Stimulated activated naive CD8-positive, alpha-beta T cell treated with anti-CD3 and anti-CD28 coated beads, Interleukin-15, Interleukin-2, amounts not matched to agents 100 ng/mL and 50 ng/mL, for 24 hours (primary cell): Measurements from ENCODE around the gene CNR2.
"Not testable (repeated sequence)": the region's sequence is repeated elsewhere in the genome, so short reads cannot be mapped to it uniquely, and the experiment has no call there.

Experiments used
- H3K27ac Mint-ChIP-seq: one replicate; pipeline ENCODE4 v1.8.0; 2021; ENCODE audit warnings: mild to moderate bottlenecking, mixed read lengths
- H3K27me3 Mint-ChIP-seq: one replicate; pipeline ENCODE4 v1.8.0; 2021; ENCODE audit warnings: mixed read lengths
- H3K36me3 Mint-ChIP-seq: one replicate; pipeline ENCODE4 v1.8.0; 2021; ENCODE audit warnings: low read depth, mixed read lengths
- H3K4me1 Mint-ChIP-seq: one replicate; pipeline ENCODE4 v1.8.0; 2021; ENCODE audit warnings: low read depth, mixed read lengths
- H3K4me3 Mint-ChIP-seq: one replicate; pipeline ENCODE4 v1.8.0; 2021; ENCODE audit warnings: mild to moderate bottlenecking, mixed read lengths
- H3K9me3 Mint-ChIP-seq: one replicate; pipeline ENCODE4 v1.8.0; 2021; ENCODE audit warnings: mixed read lengths

Gene CNR2

GRCh38 chr1:23913212-23913880, at the start of gene CNR2:
Gene CNR2 (minus strand): TSS chr1:23913362. CDS start chr1:23875617, 37,745 bp downstream.
- Mint-ChIP-seq H3K36me3 (no peaks in the 10 kb centered on the region), H3K4me3 (peak within 1 kb of the TSS; percentile 70), H3K4me1 (peaks cover 63% of the 10 kb centered on the region), H3K27me3 (no peaks in the 10 kb centered on the region), H3K9me3 (no peaks in the 10 kb centered on the region), H3K27ac (peak within 1 kb of the TSS; percentile 65)

- no peaks in the 10 kb centered on the region for H3K9me3 Mint-ChIP-seq
- peaks cover 53% of the 10 kb centered on the region for H3K36me3 Mint-ChIP-seq
- peaks cover 70% of the 10 kb centered on the region for H3K4me1 Mint-ChIP-seq
- peak overlapping the region; percentile 100 for H3K27ac Mint-ChIP-seq
- H3K27me3 Mint-ChIP-seq, result no peaks in the 10 kb centered on the region
- H3K4me3 Mint-ChIP-seq, result peak overlapping the region; percentile 100
Measured at GRCh38 chr1:23960291-23961020, 47.3 kb upstream of the CNR2 start.

- Mint-ChIP-seq H3K9me3 (no peaks in the 10 kb centered on the region), H3K4me1 (peaks cover 69% of the 10 kb centered on the region), H3K27me3 (no peaks in the 10 kb centered on the region), H3K27ac (peak within 1 kb of the TSS; percentile 100), H3K36me3 (peaks cover 46% of the 10 kb centered on the region), H3K4me3 (peak within 1 kb of the TSS; percentile 100)
Measured at GRCh38 chr1:23959461-23960290, 46.5 kb upstream of the CNR2 start, which contains the start of gene PNRC2. Gene PNRC2 (plus strand): TSS chr1:23959828. CDS start chr1:23961458, 1,630 bp downstream.

GRCh38 chr1:23958810-23959460, 45.8 kb upstream of the CNR2 start:
- Mint-ChIP-seq H3K36me3 (peaks cover 39% of the 10 kb centered on the region), H3K9me3 (no peaks in the 10 kb centered on the region), H3K27ac (peak overlapping the region; percentile 100), H3K4me1 (peaks cover 67% of the 10 kb centered on the region), H3K4me3 (peak overlapping the region; percentile 100), H3K27me3 (no peaks in the 10 kb centered on the region)

GRCh38 chr1:23958040-23958809, 45.1 kb upstream of the CNR2 start:
- Mint-ChIP-seq H3K27ac (peak overlapping the region; percentile 100), H3K36me3 (peaks cover 32% of the 10 kb centered on the region), H3K4me1 (peaks cover 63% of the 10 kb centered on the region), H3K4me3 (peak overlapping the region; percentile 100)
- not testable (repeated sequence) for H3K9me3 Mint-ChIP-seq, H3K27me3 Mint-ChIP-seq

GRCh38 chr1:23957096-23957495, 43.9 kb upstream of the CNR2 start:
- H3K27ac Mint-ChIP-seq, result peak overlapping the region; percentile 49
- peak overlapping the region; percentile 30 for H3K4me3 Mint-ChIP-seq
- H3K9me3 Mint-ChIP-seq, result no peaks in the 10 kb centered on the region
- H3K27me3 Mint-ChIP-seq, result no peaks in the 10 kb centered on the region
- H3K4me1 Mint-ChIP-seq, result peaks cover 55% of the 10 kb centered on the region
- H3K36me3 Mint-ChIP-seq, result peaks cover 24% of the 10 kb centered on the region

GRCh38 chr1:23953020-23953419, 39.9 kb upstream of the CNR2 start:
- Mint-ChIP-seq H3K27ac (no peak overlapping the region), H3K9me3 (no peaks in the 10 kb centered on the region), H3K36me3 (no peaks in the 10 kb centered on the region), H3K4me3 (no peak overlapping the region), H3K27me3 (no peaks in the 10 kb centered on the region), H3K4me1 (peaks cover 32% of the 10 kb centered on the region)

GRCh38 chr1:23947366-23947765, 34.2 kb upstream of the CNR2 start:
- no peaks in the 10 kb centered on the region for H3K36me3 Mint-ChIP-seq
- peaks cover 5% of the 10 kb centered on the region for H3K27me3 Mint-ChIP-seq
- no peak overlapping the region for H3K27ac Mint-ChIP-seq
- no peak overlapping the region for H3K4me3 Mint-ChIP-seq
- peaks cover 2% of the 10 kb centered on the region for H3K4me1 Mint-ChIP-seq
- peaks cover 9% of the 10 kb centered on the region for H3K9me3 Mint-ChIP-seq

GRCh38 chr1:23936481-23937176, 23.5 kb upstream of the CNR2 start:
- no peaks in the 10 kb centered on the region for H3K36me3 Mint-ChIP-seq
- no peaks in the 10 kb centered on the region for H3K9me3 Mint-ChIP-seq
- no peaks in the 10 kb centered on the region for H3K27me3 Mint-ChIP-seq
- H3K4me1 Mint-ChIP-seq, result no peaks in the 10 kb centered on the region
- no peak overlapping the region for H3K4me3 Mint-ChIP-seq
- no peak overlapping the region for H3K27ac Mint-ChIP-seq

- H3K27me3 Mint-ChIP-seq, result no peaks in the 10 kb centered on the region
- no peak overlapping the region for H3K4me3 Mint-ChIP-seq
Measured at GRCh38 chr1:23931491-23931880, 18.3 kb upstream of the CNR2 start.

GRCh38 chr1:23930861-23931490, 17.8 kb upstream of the CNR2 start:
- no peak overlapping the region for H3K4me3 Mint-ChIP-seq

More at GRCh38 chr1:23931491-23931880, 18.3 kb upstream of the CNR2 start:
- Mint-ChIP-seq H3K9me3 (no peaks in the 10 kb centered on the region), H3K27ac (no peak overlapping the region), H3K4me1 (peaks cover 3% of the 10 kb centered on the region), H3K36me3 (no peaks in the 10 kb centered on the region)

GRCh38 chr1:23930270-23930669, 17.1 kb upstream of the CNR2 start:
- no peaks in the 10 kb centered on the region for H3K9me3 Mint-ChIP-seq
- no peaks in the 10 kb centered on the region for H3K27me3 Mint-ChIP-seq
- H3K4me1 Mint-ChIP-seq, result peaks cover 3% of the 10 kb centered on the region
- no peak overlapping the region for H3K4me3 Mint-ChIP-seq
- no peak overlapping the region for H3K27ac Mint-ChIP-seq
- no peaks in the 10 kb centered on the region for H3K36me3 Mint-ChIP-seq

More at GRCh38 chr1:23930861-23931490, 17.8 kb upstream of the CNR2 start:
- Mint-ChIP-seq H3K27ac (no peak overlapping the region), H3K9me3 (no peaks in the 10 kb centered on the region), H3K27me3 (no peaks in the 10 kb centered on the region), H3K36me3 (no peaks in the 10 kb centered on the region), H3K4me1 (peaks cover 3% of the 10 kb centered on the region)

- Mint-ChIP-seq H3K27me3 (no peaks in the 10 kb centered on the region), H3K27ac (no peak overlapping the region), H3K9me3 (no peaks in the 10 kb centered on the region), H3K36me3 (no peaks in the 10 kb centered on the region), H3K4me3 (no peak overlapping the region), H3K4me1 (peaks cover 3% of the 10 kb centered on the region)
Measured at GRCh38 chr1:23928789-23929188, 15.6 kb upstream of the CNR2 start.
